Measurements from ENCODE around the gene INAVA.
A peak's percentile ranks its signal among the peaks of the same experiment; 100 is the strongest.

The INAVA gene

DNA sequence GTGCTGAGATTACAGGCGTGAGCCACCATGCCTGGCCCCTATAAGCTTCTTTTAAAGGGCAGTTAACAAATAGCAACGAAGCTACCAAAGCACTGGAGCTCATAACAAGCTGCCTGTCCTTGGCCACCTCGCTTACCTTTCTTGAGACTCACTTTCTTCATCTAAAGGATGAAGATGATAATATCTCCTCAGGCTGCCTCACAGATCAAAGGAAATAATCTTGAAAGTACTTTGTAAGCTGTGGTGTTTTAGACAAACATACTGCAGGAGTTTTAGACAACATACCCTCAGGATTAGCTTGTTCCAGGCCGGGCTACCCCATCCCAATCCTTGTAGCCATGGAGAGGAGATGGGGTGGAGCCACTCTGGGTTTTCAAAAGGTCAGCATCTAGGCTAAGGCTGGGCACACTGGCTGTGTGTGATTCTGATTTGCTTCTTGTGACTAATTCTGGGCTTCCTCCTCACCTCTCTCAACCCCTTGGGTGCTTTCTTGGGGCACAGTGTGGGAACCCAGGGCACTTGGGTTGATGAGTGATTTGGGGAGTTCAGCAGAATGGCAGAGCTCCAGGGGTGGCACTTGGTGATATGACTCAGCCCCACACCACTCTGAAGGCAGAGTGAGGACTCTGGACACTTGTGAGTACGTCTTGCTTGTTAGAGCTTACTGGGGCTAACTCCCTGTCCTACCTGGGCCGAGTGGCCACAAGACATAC, 16.7 kb upstream of the INAVA start:
- DNase-seq: no peak

DNA sequence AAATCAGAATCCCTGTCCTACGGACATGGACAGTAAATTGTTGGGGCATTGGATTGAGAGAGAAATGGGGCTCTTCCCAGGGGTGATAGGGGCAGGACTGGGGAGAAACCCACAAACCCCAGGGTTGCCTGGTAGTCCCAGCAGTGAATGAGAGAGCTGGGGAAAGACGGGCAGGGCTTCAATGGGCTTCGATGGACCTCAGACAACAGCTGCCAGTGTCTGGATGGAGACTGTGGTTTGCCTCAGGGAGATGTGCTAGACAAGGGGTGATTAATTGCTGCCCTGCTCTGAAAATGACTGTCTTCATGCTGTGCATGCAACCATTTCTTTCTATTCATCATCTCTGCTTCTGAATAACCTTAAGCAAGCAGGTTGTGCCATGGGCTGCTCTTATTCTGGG, 14.5 kb upstream of the INAVA start:
- DNase-seq: no peak

DNA sequence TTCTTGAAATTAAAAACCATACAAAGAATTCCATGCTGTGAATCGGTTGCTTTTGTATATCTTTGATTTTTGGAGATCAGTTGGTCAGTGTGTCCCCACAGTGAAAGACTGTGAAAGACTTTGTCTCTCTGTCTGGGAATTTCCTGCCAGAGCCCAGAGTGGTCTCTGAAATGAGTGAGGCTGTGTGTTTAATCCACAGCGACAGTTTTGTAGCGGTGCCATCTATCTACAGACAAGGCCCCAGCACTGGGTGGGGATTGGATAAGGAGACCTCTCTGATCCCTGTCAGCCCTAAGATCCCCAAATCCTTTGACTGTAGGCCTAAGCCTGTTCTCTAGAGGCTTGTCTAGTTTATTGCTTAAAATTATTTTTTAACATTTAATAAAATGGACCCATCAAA, 11.6 kb upstream of the INAVA start:
- no peak for DNase-seq

DNA sequence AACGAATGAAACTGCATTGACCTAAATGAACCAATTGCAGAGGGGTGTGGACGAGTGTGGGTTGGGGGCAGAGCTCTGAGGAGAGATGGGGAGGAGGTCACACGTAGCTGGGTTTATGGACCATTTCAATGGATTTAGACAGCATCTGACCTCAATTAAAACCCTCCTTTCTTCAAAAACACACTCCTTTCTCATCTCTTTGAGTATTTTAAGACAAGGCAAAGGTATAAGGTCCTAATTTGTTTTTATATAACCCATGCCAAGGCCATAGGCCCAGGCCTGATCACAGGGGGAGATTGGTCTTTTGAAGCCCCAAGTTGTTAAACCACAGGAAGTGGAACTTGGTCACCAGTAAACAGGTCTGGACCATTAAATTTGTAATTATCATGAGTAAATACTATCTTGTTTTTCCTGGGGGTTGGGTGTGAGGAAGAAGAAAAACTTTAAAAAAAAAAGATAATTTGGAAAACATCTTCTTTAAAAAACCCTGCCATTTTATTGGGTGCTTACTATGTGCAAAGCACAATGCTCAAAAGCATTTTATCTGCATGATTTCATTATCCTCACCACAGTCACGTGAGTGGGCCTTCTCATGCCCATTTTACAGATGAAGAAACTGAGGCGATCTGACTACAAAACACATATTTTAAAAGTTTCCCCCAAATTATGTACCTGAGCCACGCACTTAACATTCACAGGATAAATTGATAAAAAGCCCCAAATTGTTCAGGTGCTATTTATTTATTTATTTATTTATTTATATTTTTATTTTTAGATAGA, 8.9 kb upstream of the INAVA start:
- DNase-seq: no peak

DNA sequence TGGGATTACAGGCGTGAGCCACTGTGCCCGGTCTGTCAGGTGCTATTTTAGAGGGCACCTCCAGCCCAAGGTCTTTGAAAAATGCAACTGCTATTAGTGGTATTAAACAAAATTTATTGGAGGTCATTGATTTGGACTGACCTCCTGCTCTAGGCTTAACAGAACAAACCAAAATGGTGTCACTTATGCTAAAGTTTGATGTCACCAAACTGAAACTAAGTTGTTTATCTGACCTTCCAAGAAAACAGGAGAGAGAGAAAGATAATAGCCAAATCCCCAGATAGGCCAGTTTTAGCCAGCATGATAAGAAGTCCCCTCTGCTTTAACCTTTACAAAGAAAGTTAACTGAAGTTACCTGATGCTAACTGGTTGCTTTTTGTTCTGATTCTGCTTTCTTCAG, 8.1 kb upstream of the INAVA start:
- DNase-seq: no peak

DNA sequence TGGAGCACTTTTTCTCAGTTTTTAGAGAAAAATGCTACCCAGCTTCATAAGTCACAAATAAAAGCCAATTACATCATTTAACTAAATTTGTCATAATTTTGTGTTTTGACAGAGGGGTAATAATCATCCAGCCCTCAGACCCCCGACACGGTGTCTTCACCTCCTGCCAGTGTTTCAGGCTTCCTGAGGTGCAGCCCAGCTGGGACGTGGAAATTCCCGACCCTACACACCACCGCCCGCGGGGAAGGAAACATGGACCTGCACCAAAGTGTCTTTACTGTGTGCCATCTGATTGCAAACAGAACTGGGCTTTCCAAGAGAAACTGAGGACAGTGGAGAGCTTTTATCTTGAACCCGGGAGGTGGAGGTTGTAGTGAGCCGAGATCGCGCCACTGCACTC, 7.7 kb upstream of the INAVA start:
- DNase-seq: no peak

DNA sequence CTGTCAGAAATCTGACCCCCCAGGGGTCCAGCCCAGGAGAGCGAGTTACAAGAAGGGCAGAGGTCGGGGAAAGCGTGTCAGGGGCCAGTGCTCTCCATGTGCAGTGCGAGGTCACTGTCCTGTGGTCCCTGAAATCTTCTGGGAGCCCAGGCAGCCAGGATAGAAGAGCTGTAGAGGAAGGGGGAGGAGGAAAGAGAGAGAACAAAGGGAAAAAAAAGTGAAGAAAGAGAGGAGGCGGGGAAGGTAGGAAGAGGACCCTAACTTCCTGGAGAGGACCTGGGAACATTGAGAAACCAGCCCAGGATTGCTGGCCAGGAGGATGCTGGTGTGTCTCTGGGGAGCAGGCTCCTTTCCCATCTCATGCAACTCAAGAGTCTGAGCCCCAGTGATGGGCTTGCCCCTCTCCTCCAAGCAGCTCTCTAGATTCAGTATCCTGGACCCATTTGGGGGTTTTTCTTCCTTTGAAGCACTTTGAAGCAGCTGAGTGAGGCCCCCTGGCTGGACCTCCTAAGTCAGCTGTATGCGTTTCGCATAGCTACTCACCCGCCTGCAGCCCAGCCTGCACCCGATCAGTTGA, 6.8 kb upstream of the INAVA start:
- no peak for DNase-seq

DNA sequence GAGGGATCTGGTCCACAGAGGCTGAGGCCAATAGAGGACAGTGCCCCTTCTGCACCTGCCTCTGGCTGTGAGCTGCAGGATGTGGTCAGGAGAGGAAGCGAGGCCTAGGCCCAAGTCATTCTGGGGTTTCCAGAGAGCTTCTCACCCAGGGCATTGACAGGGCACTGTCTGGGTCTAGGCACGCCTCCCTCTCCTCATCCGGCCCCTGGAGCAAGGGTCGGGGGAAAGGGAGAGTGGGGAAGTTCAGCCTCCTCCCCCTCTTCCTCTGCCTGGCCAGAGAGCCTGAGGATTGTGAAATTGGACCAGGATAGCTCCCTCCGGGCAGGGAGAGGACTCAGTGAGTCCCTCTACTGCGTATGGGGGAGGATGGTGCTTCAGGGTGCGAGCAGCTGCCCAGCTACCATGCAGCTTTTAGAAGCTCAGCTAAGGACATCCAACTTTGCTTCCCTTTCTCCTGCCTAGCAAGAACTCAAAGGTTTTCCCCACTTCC, 6.3 kb upstream of the INAVA start:
- peak; percentile 72 for DNase-seq

DNA sequence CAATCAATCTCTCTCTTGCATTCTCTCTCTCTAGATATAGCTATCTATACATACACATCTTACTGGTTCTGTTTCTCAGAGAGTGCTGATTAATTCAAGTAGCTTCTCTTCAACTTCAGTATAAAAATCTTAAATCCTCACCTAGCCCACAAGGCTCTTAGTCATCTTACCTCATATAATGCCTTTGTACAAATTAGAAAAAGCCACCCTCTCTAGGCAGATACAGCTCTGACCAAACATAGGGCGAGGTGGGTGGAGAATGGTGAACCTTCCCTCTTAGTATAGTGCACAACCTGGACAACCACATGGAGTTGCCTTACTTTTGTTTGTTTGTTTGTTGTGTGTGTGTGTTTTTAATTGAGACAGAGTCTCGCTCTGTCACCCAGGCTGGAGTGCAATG, 5.1 kb upstream of the INAVA start:
- no peak for DNase-seq

DNA sequence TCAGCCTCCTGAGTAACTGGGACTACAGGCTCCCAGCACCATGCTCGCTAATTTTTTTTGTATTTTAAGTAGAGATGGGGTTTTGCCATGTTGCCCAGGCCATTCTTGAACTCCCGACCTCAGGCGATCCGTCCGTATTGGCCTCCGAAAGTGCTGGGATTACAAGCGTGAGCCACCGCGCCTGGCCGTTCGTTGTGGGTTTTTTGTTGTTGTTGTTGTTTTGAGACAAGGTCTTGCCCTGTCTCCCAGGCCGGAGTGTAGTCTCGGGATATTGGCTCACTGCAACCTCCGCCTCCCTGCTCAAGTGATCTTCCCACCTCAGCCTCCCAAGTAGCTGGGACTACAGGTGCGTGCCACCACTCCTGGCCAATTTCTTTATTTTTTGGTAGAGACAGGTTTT, 4.7 kb upstream of the INAVA start:
- DNase-seq: no peak

DNA sequence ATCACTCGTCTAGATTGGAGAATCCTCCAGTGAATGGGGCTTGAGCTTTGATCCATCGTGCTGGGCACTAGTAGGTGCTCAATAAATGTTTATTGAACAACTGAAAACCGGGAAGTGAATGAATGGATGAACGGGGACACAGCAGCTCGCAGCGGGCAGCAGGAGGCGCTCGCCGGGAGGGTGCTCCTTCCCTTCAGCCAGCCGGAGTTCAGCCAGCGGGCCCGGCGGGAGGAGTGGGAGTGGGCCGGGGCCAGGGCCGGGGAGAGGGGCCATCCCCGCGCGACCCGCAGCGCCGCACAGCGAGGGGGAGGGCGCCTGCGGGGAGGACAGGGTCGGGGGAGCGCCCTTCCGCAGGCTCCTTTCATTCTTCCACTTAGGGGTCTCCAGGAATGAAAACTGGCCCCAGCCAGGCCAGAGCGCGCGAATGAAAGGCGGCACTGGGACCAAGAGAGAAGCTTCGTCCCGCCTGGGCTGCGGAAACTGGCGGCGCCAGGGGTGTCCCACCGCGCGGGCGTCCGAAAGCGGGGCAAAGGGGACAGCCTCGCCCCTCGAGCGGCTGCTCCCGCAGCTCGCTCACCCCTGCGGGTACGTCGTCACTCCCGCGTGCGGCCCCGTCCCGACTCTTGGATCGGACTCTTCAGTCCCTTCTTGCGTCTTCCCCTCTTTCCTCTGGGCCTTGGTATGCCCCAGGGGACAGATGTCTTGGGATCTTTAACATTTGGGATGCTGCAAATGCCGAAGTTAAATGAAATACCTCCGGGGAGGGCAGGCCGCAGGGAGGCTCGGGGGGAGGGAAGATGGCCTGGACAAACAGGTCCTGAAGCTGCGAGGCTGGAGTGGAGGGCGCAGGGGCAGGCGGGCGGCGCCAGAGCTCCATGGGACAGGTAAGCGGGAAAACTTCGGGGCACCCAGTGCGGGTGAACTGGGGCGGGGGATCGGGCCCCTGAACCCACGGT, 3.6 kb upstream of the INAVA start:
- no peak for DNase-seq

DNA sequence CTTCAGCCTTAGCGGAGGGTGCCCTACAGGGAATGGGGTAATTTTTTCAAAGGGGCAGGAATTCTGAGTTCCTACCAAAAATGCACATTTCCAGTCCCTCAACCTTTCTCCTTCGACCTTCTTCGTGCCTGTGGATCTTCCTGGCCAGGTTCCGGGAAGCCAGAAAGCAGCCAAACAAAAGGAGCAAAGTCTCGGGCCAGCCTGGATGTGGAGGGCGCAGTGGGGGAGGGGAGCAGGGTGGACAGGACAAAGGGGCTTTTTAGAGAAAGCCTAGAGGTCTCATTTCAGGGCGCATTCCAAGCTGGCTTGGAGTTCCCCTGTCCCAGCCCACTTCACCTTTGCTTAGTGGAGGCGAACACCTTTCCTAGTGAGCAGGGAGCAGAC, 2.9 kb upstream of the INAVA start:
- DNase-seq: no peak

DNA sequence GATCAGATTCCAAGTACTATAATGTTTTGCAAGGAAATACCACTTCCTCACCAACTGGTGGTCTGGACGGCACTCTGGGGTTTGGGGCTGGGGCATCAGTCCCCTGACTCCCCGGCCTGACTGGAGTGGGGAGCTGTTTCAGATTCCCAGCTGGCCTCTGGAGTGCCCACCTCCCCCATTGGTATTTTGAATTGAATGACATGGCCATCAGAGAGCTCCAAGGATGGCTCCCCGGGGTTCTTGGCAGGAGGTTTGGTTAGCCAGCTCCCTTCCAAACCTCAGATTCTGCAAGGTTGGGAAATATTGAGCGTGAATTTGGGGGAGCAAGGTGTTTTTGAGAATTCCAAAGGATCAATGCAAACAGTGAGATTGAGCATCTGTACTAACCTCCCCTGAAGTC, 2.2 kb upstream of the INAVA start:
- DNase-seq: no peak

DNA sequence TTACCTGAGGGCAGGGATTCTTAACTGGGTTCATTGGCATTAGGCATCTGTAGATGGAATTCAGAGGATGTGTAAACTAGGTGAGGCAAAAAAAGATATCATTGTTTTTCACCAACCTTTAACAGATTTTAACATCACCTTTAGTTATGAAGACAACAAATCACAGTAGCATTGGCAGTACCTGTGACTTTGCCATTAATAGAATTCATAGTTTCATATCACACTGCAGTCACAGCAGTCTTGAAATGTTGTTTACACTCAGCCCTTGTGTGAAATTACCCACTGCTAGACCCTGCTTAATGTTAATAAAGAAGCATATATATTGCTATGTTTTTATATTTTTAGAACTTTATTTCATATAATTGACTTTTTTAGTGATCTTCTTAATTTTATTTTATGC, 1.7 kb upstream of the INAVA start:
- no peak for DNase-seq

DNA sequence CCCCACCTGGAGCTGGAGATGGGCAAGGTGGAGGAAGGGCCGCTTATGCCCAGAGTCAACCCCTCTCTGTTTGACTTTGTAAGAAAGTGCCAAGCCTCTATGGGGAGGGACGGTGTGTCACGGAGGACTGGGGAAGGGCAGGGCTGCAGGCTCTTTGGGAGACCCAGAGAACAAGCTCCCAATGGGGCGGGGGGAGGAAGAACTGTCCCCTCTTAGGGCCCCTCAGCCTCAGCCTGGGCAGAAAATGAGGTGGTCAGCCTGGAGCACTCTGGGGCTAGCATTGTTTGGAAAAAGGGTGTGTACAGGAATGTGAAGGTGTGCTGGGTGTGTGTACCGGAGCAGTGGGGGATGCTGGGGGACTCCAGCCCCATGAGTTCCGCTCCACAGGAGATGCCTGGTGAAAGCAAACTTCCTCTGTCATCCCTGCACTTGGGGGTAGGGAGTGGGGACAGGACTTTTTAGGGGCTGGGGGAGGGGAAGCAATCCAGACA, 1.2 kb upstream of the INAVA start:
- no peak for DNase-seq

DNA sequence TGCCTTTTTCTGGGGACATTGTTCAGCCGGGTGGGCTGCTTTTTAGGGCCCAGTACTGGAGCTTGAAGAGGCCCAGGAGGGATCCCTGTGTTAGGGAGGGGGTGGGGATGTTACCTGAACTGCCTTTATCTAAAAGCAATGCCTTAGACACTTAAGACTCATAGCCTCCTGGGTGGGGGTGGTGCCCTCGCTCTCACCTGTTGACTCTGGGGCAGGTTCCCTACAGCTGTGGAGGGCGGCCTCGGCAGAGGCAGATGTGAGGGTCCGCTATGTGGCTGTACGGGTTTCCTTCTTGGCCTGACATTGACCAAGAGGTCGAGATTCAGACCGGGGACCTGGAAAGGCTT, 716 bp downstream of the INAVA start:
- no peak for DNase-seq

DNA sequence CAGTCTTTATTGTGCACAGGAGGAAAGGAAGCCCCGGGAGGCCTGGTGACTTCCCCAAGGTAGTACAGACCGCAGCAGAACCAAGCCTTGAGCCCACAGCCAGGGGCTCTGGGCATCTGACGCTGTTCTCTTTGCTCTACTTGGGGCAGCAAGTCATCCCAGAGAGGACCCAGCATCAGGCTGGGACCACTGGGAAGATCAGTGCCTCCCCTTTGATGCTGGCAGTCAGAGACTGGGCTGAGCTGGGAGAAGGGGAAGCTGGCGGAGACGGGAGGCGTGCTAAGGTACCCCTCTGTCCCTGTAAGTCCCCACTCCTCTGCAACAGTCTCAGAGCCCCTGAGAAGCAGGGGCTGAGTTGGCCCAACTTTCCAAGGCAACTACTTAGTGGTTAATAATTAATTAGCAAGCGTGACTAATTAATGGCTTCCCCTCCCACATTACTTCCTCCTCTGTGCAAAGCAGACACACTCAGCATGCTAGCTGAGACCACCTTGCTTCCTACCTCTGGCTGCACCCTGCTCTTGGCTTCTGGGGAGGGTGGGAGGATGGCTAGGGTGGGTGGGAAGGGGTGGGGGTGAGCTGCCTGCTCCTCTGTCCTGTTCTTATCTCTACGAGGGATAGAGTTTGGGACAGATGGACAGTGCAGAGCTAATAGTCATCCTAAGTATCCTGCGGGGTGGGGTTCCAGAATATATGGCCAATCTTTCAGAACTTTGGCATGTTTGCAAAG, 1.3 kb downstream of the INAVA start:
- DNase-seq: no peak

DNA sequence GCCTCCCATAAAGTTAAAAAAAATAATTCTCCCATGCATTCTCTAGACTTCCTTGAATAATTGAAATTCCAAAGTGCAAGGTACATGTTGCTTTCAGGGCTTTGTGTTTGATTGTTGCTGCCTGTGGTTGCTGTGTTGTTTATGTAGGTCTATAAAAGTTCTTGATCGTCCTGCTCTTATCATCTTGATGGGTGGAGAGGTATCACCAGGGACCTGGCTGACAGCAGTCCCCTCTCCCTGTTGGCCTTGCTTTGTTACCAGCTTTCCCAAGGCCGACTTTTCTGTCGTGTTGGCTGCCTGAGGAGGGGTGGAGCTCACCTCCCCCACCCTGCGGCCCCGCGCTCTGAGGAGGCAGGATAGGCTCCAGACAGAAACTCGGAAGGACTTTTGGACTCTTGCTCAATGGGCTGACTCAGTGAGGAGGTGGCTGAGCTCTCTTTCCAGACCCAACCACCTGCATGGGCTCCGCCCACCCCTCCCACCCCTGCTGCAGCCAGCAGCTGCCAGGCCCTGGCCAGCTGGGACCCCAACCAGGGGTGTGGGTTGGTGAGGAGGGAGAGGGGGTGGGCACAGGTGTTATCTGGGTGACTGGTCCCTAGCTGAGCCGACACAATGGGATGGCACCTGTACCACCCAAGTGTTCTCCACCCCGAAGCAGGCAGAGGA, 2.0 kb downstream of the INAVA start:
- no peak for DNase-seq

DNA sequence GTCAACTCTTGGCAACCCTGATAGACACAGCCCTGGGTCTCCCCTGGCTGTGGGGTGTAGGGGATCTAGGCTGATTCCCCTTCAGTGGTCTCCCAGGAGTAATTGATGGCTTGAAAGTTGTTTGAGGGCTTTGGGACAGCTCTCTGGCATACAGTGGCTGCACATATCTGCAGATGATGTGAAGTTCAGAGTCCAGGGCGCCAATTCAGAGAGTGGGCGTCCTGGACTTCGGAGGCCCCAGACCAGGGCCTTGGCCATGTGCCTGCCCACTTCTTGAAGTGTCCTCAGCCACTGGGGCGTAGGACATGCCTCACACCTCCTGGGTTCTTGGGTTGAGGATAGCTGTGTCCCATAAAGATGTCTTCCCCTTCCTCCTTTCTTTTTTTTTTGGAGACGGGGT, 2.6 kb downstream of the INAVA start:
- DNase-seq: no peak

DNA sequence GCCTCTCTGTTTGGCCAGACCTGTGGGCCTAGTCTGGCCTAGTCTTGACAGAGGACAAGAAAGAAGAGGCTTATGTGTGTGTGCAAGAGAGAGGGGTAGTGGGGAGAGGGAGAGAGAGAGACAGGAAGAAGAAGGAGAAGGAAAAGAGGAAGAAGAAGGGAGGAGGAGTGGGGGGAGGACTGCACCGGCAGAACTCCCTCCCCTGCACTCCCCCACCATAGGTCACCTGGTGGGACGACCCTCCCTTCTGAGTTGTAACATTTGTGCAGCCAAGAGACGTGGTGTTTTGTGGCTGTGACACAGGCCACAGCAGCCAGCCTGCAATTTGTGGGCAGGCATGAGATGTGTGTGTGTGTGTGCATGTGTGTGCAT, 4.3 kb downstream of the INAVA start:
- DNase-seq: no peak

DNA sequence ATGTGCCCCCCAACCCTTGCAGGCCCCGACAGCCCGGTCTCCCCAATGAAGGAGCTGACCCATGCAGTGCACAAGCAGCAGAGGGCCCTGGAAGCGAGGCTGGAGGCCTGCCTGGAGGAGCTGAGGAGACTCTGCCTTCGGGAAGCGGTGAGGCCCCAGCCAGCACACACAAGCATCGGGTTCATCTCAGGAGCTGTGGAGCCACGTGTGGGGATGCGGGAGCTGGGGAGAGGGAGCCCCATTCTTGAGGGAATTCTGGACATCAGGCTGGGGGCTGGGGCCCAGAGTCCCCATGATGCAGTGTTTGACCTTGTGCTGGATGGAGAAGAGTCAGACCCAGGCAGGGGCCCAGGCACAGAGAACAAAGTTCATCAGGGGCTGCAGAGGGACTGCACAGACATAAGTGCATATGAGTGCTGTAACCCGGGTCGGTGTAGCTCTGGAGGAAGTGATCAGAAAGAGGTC, 4.8 kb downstream of the INAVA start:
- DNase-seq: no peak
